Ammon's horn (tissue), 1 donor: ENCODE results near the gene AGBL4.

ENCODE experiments used
- DNase-seq: peaks from one replicate; pipeline ENCODE4 v3.0.0-alpha.2; 2016; ENCODE audit warnings: low spot score

Gene AGBL4

GRCh38 chr1:48644905-48645605 lies 1378.7 kb downstream of the AGBL4 start:
- DNase-seq = peak; percentile 17

- DNase-seq = no peak
Measured at GRCh38 chr1:48644190-48644900, 1379.4 kb downstream of the AGBL4 start.

GRCh38 chr1:48643193-48643592 lies 1380.6 kb downstream of the AGBL4 start:
- no peak for DNase-seq

- DNase-seq = no peak
Measured at GRCh38 chr1:48640836-48641492, 1382.8 kb downstream of the AGBL4 start.

- no peak for DNase-seq
Measured at GRCh38 chr1:48629867-48630266, 1393.9 kb downstream of the AGBL4 start.

GRCh38 chr1:48627486-48627885 lies 1396.3 kb downstream of the AGBL4 start:
- peak; percentile 27 for DNase-seq

GRCh38 chr1:48619539-48619938 lies 1404.2 kb downstream of the AGBL4 start:
- no peak for DNase-seq

- DNase-seq = no peak
Measured at GRCh38 chr1:48617252-48617651, 1406.5 kb downstream of the AGBL4 start.

- no peak for DNase-seq
Measured at GRCh38 chr1:48616710-48617109, 1407.0 kb downstream of the AGBL4 start.

- peak; percentile 6 for DNase-seq
Measured at GRCh38 chr1:48611841-48612240, 1411.9 kb downstream of the AGBL4 start.

- DNase-seq = peak; percentile 70
Measured at GRCh38 chr1:48610628-48611542, 1412.9 kb downstream of the AGBL4 start.

GRCh38 chr1:48608882-48609281 lies 1414.9 kb downstream of the AGBL4 start:
- DNase-seq = no peak

- DNase-seq = no peak
Measured at GRCh38 chr1:48603222-48603621, 1420.5 kb downstream of the AGBL4 start.

- DNase-seq = no peak
Measured at GRCh38 chr1:48602349-48602748, 1421.4 kb downstream of the AGBL4 start.

GRCh38 chr1:48600182-48600581 lies 1423.6 kb downstream of the AGBL4 start:
- no peak for DNase-seq

GRCh38 chr1:48597663-48598062 lies 1426.1 kb downstream of the AGBL4 start:
- DNase-seq = no peak

GRCh38 chr1:48596046-48596445 lies 1427.7 kb downstream of the AGBL4 start:
- DNase-seq = no peak

GRCh38 chr1:48595613-48596012 lies 1428.1 kb downstream of the AGBL4 start:
- DNase-seq = no peak

- no peak for DNase-seq
Measured at GRCh38 chr1:48592330-48592729, 1431.4 kb downstream of the AGBL4 start.

- DNase-seq = no peak
Measured at GRCh38 chr1:48591181-48591580, 1432.6 kb downstream of the AGBL4 start.

- DNase-seq = no peak
Measured at GRCh38 chr1:48588061-48588460, 1435.7 kb downstream of the AGBL4 start.

GRCh38 chr1:48582408-48582807 lies 1441.3 kb downstream of the AGBL4 start:
- DNase-seq = no peak
